HCT116 (cell line): ENCODE results near the gene TELO2. TPM values are rescaled to one million over a fixed set of nuclear protein-coding genes. Genes with fewer than 3 reads are reported as not detected.

Source experiments
- ATAC-seq: fragments of 200-7000 bp; cut with Tn5 transposase; 2 replicates; pipeline ENCODE4 v1.9.1; 2020; ENCODE audit warnings: mild to moderate bottlenecking, moderate library complexity
- BruUV-seq: library from RNA; stranded (reverse); fragments of 400-500 nt; replicated peaks from 2 replicates; lab custom pipeline; 2021; lab: Mats Ljungman, UMichigan
- CTCF ChIA-PET: fragments of 300-600 bp; sonication (Branson Sonifier 250); formaldehyde crosslinking; loops from one replicate; lab custom pipeline; 2021; ENCODE audit warnings: antibody characterized with exemption; lab: Charles Lee
- POLR2A ChIA-PET: fragments of 300-600, 350-600 bp; sonication (Branson Sonifier 250); formaldehyde crosslinking; loops from one replicate; lab custom pipeline; 2021; ENCODE audit warnings: antibody characterized with exemption; lab: Charles Lee
- RAD21 ChIA-PET, 2 experiments: fragments of 300-600 bp; sonication (Branson Sonifier 250); formaldehyde crosslinking; loops; one replicate each; lab custom pipeline; 2023; ENCODE audit warnings: low total read pairs in 2 of 2; ENCODE audit not compliant: uncharacterized antibody in 2 of 2, unreplicated experiment in 2 of 2, low non-redundant PET in 1 of 2; lab: Charles Lee
- DNase-seq: peaks from one replicate; pipeline ENCODE4 v3.0.0-alpha.2; 2010; ENCODE audit warnings: low read depth, low spot score
- H2AFZ ChIP-seq: fragments of 200-600 bp; shearing (Covaris generic), sonication (generic); 2 replicates; pipeline ENCODE4 v1.6.1; 2017; ENCODE audit warnings: low read depth, mixed run types, mixed read lengths, antibody characterized with exemption, low read length; ENCODE audit not compliant: poor library complexity, severe bottlenecking
- H3K27ac ChIP-seq: 2 replicates; pipeline ENCODE4 v1.5.1; 2012; ENCODE audit warnings: low read depth, low read length
- H3K27me3 ChIP-seq: fragments of 200-600 bp; sonication (generic); 2 replicates; pipeline ENCODE4 v1.6.1; 2016; ENCODE audit warnings: mixed run types, low read length, mixed read lengths; ENCODE audit not compliant: insufficient read depth
- H3K36me3 ChIP-seq, 2 experiments: fragments of 200-500 bp in 1 of 2; fragments of 200-600 bp in 1 of 2; sonication (Bioruptor generic) in 1 of 2; sonication (generic) in 1 of 2; 2 replicates each; pipeline versions ENCODE4 v1.5.1 to v1.6.1; 2014 to 2016; ENCODE audit warnings: low read length in 2 of 2, inconsistent platforms in 1 of 2, mixed read lengths in 1 of 2, mixed run types in 1 of 2; ENCODE audit not compliant: insufficient read depth in 2 of 2, control insufficient read depth in 1 of 2
- H3K4me1 ChIP-seq, 2 experiments: fragments of 200-600 bp in 1 of 2; sonication (generic) in 1 of 2; 2 replicates each; pipeline versions ENCODE4 v1.5.1 to v1.6.1; 2012 to 2017; ENCODE audit warnings: low read length in 2 of 2, inconsistent platforms in 1 of 2, mild to moderate bottlenecking in 1 of 2, mixed read lengths in 1 of 2, mixed run types in 1 of 2, moderate library complexity in 1 of 2; ENCODE audit not compliant: insufficient read depth in 2 of 2, control insufficient read depth in 1 of 2
- H3K4me2 ChIP-seq: fragments of 200-600 bp; sonication (generic); 2 replicates; pipeline ENCODE4 v1.6.1; 2017; ENCODE audit warnings: mixed run types, low read length, mixed read lengths
- H3K4me3 ChIP-seq, 2 experiments: fragments of 200-600 bp in 1 of 2; sonication (generic) in 1 of 2; replicated peaks in 1 of 2; 2 replicates each; pipeline ENCODE4 v1.5.1; 2011 to 2016; ENCODE audit warnings: low read length in 2 of 2, control low read depth in 1 of 2, low read depth in 1 of 2, mild to moderate bottlenecking in 1 of 2, mixed read lengths in 1 of 2, mixed run types in 1 of 2
- H3K79me2 ChIP-seq: fragments of 200-600 bp; sonication (generic); 2 replicates; pipeline ENCODE4 v1.6.1; 2017; ENCODE audit warnings: mild to moderate bottlenecking, mixed run types, low read length, moderate library complexity, mixed read lengths; ENCODE audit not compliant: insufficient read depth
- H3K9ac ChIP-seq: fragments of 200-600 bp; sonication (generic); 2 replicates; pipeline ENCODE4 v1.6.1; 2016; ENCODE audit warnings: low read length, mixed read lengths
- H3K9me2 ChIP-seq: fragments of 200-600 bp; sonication (generic), shearing (Covaris generic); 2 replicates; pipeline ENCODE4 v1.6.1; 2017; ENCODE audit warnings: mixed run types, mild to moderate bottlenecking, moderate library complexity; ENCODE audit not compliant: insufficient read depth
- H3K9me3 ChIP-seq, 2 experiments: fragments of 200-500 bp in 1 of 2; fragments of 200-600 bp in 1 of 2; sonication (Bioruptor generic) in 1 of 2; sonication (generic) in 1 of 2; 2 replicates each; pipeline ENCODE4 v1.6.1; 2014 to 2017; ENCODE audit warnings: low read length in 2 of 2, mixed read lengths in 2 of 2, inconsistent platforms in 1 of 2, low read depth in 1 of 2, mild to moderate bottlenecking in 1 of 2, mixed run types in 1 of 2, moderate library complexity in 1 of 2; ENCODE audit not compliant: control insufficient read depth in 1 of 2, insufficient read depth in 1 of 2
- H4K20me1 ChIP-seq: fragments of 200-600 bp; sonication (generic), shearing (Covaris generic); 2 replicates; pipeline ENCODE4 v1.6.1; 2017; ENCODE audit warnings: mixed run types, mild to moderate bottlenecking, moderate library complexity; ENCODE audit not compliant: insufficient read depth
- FOSL1 ChIP-seq: IDR thresholded peaks from 2 replicates; pipeline ENCODE4 v1.6.1; 2012; ENCODE audit warnings: low read depth
- POLR2A ChIP-seq: IDR thresholded peaks from 2 replicates; pipeline ENCODE4 v1.7.0; 2011; ENCODE audit warnings: borderline replicate concordance; ENCODE audit not compliant: insufficient read depth, insufficient read length; ENCODE audit errors: extremely low read depth
- RAD21 ChIP-seq: IDR thresholded peaks from 2 replicates; pipeline ENCODE4 v1.6.1; 2012; ENCODE audit warnings: low read depth, mild to moderate bottlenecking
- REST ChIP-seq: IDR thresholded peaks from 2 replicates; pipeline ENCODE4 v1.6.1; 2012; ENCODE audit warnings: low read depth
- SIN3A ChIP-seq: IDR thresholded peaks from 2 replicates; pipeline ENCODE4 v1.6.1; 2012; ENCODE audit warnings: low read depth
- TCF7L2 ChIP-seq: IDR thresholded peaks from 2 replicates; pipeline ENCODE4 v1.7.0; 2011; ENCODE audit warnings: borderline replicate concordance, inconsistent platforms; ENCODE audit not compliant: insufficient read depth, insufficient read length; ENCODE audit errors: extremely low read depth
- ZFX ChIP-seq: fragments of 450-650 bp; IDR thresholded peaks from 2 replicates; pipeline ENCODE4 v1.6.1; 2017
- intact Hi-C: fragments of 100-400 bp; cut with micrococcal nuclease; formaldehyde crosslinking; loops from 2 replicates; pipeline ENCODE4 v1.10.0; 2022
- total RNA-seq: library from RNA; stranded (reverse); gene quantifications from one replicate; pipeline ENCODE4 v1.2.1, GENCODE V29; 2021; ENCODE audit not compliant: unreplicated experiment

TELO2 gene
- total RNA-seq, 1 experiment from 2014 or later: 74.3 TPM

- POLR2A ChIA-PET: no interaction called here
- no TSS peak for BruUV-seq
Observed at GRCh38 chr16:1556254-1556653, 63.1 kb downstream of the TELO2 start.

More at GRCh38 chr16:1556254-1556653, 63.1 kb downstream of the TELO2 start:
- ATAC-seq (no peak), DNase-seq (no peak)
- Histone ChIP-seq H3K4me2 (no peak overlapping the region), H3K27ac (no peak overlapping the region), H2AFZ (no peak overlapping the region), H3K4me1 (no peaks in the 10 kb centered on the region), H3K9me3 (no peaks in the 10 kb centered on the region), H3K27me3 (no peaks in the 10 kb centered on the region), H3K4me3 (no peak overlapping the region), H3K36me3 (peaks cover 0 to 2% of the 10 kb centered on the region in 2 experiments; a peak in 3 of 4 replicates), H3K9ac (no peak overlapping the region), H4K20me1 (no peaks in the 10 kb centered on the region), H3K79me2 (no peaks in the 10 kb centered on the region), H3K9me2 (no peaks in the 10 kb centered on the region)
- ChIA-PET CTCF (no interaction called here), RAD21 (no interaction called here)
- TF ChIP-seq POLR2A (no peak), SIN3A (no peak), REST (no peak), RAD21 (no peak), ZFX (no peak), TCF7L2 (no peak), FOSL1 (no peak)
- intact Hi-C loops: no loop called here
